NAMALWA (cell line): ENCODE results near the gene ORC5.
A peak's percentile ranks its signal among the peaks of the same experiment; 100 is the strongest.
"Not testable (repeated sequence)": the region's sequence is repeated elsewhere in the genome, so short reads cannot be mapped to it uniquely, and the experiment has no call there.

ENCODE experiments used
- DNase-seq: peaks from one replicate; pipeline ENCODE4 v3.0.0-alpha.2; 2015; ENCODE audit warnings: low spot score

The ORC5 gene

DNA sequence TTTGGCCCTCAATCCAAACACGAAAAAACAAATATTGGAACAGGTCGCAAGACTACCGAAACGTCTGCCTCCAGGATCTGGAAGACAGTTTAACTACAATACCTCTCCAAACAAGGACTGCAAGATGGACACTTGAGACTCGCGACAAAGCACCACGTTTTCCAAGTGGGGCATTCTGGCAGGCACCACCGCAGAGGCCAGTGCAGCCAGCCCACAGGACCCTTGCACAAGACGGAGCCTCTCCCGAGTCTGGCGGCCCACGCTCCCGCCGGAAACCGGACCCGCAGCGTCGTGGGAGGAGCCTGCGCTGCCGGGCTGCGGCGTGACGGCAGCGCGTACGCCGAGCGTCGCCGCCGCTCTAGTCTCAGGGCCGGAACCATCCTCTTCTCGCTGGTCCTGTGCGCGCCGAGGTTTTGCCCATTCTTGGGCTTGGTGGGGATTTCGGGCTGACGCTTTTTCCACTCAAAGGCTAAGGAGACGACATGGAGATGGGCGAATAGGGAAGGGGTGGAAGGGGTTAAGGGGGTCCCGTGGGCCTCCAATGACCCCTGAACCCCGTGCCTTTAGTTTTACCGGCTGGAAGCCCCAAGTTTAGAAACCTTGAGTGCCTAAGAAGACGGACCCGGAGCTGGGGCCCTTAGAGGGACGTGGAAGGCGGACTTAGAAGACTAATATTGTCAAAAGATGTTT is at the start of gene ORC5:
Gene ORC5, minus strand, starts transcription at position 283 of the 690 bp plus-strand sequence. Its CDS starts 109 bp downstream, at position 174.
- DNase-seq, result peak; percentile 90

DNA sequence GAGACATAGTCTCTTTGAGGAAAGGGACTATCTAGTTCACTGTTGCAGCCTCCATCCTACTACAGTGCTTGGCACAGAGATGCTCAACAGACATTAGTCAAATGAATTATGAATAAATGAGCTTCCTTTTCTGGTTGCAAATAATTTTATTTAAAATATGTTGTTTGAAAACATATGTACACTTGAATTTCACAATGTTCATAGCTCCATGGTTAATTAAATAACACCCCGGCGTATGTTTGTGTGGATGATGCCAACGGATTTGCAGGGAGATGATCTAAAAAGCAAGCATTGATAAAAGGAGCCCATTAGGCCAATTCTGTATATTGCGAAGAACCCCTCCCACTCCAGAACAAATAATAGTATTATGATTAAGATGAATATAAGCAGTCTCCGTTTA is 47.8 kb upstream of the ORC5 start:
- no peak for DNase-seq

DNA sequence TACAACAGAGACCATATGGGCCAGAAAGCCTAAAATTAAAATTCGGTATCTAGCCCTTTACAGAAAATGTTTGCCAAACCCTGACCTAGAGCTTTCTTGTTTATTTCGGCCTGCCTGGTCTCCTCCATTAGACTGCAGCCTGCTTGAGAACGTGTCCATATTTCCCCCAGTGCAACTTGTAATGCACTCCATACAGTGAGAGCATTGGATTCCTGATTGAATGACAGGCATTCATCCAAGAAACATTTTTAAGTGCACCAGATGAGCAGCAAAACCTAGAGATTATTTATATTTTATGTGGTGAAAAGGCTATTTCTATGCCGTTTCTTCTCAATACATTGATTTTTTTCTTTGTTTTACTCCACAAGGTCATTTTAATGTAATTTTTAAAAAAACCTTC is 47.4 kb upstream of the ORC5 start:
- DNase-seq, result no peak

DNA sequence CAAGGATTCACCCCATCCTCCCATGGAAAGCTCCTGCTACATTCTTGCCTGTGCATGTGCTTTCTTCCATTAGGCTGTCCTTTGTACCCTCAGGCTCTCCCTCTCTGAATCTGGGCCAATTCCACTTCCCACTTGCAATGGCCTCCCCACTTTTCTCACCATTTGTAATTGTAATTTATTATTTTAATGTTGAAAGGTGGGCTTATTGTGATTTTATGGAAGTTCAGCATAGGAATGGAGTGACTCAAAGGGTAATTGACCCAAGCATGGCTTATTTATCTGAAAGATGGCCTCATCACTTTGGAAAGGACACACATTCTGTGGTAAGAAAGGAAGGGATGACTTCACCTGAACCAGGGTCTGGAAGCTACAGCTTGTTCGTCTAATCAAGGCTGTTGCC is 46.9 kb upstream of the ORC5 start:
- no peak for DNase-seq

DNA sequence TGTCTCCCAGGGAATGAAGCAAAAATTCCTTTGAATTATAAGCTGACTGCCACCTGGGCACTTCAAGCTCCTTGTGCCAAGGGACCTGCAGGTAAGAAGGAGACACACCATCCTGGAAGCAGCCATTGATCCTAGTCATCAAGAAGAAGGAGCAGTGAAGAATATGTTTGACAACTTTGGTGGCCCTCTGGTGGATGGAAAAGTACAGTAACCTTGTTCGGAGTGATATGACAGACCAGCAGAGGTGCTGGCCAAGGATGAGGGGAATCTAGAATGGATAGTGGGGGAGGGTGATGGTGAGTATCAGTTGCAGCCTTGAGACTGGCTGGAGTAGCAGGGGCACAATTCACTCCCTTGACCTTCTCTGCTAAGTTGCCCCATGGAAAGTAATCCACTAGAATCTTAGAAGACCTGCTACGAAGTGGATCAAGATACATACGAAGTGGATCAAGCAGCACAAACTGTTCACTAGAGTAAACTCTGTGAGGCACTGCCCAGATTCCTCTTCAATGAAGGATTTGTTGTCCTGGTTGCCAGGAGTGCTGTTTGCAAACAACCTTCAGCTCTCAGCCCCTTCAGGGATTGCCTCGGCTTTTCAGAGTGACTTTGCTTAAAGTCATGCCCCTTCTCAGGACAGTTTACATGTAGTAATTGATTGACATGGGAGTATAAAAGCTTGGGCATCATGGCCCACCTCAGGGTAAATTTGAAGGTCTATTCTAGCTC is 44.8 kb upstream of the ORC5 start:
- DNase-seq, result no peak

DNA sequence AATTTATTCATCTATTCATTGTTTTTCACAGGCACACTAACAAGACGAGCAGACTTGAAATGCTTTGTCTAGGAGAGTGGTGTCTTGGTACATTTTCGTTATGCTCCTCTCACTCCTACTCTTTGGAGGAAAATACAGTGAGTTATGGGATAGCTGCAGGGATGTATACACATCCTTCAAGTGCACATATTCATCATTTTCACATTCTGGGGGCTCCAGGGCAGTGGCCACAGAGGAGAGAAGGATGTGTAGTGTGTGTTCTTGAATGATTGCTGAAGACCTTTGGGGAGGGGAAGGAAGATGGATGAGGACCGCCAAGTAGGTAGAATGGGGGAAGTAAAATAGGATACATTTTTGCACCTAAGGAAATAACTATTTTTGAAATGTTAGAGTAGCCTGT is 34.8 kb upstream of the ORC5 start:
- DNase-seq, result no peak

DNA sequence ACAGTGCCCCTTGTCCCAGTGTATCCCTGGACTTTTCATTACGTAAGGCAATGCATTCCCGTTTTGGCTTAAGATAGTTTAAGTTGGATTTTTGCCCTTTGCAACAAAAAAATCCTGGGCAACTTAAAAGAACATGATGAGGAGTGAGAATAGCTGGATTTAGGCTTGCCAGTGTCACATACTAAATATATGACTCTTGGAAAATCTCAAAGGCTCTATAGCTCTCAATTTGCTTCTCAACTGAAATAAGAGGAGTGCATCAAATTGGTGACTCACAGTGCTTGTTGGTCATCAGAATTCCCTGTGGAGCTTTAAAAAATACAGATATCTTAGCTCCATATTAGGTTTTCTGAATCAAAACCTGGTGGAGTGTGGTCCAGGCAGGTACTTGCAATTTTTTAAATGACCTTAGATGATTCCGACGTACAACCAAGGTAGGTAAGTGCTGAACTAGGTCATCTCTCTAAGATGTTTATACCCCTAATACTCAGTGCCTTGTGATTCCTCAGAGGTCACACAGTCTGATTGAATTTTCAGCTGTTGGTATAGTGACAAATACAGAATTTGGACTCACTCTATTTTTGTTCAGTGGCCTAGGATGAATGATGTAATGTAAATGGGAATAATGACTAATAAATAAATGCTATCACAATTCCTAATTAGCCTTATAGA is 33.9 kb upstream of the ORC5 start:
- no peak for DNase-seq

DNA sequence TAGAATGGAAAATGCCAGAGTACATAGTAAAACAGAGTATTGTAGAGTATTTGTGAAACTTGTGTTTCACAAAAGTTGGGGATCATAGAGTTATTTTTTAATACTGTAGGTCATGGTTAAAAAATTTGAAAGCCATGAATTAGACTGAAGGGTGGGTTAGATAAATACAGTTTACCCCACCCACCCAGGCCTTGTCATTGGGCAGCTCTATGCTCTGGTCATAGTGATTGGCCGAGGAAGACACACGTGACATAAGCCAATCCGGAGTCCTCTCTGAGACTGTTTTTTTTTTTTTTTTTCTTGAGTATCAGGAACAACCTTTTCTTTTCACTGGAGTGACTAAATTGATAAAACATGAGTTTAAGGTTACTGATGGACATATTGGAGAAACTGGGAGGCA is 33.3 kb upstream of the ORC5 start:
- DNase-seq, result no peak

DNA sequence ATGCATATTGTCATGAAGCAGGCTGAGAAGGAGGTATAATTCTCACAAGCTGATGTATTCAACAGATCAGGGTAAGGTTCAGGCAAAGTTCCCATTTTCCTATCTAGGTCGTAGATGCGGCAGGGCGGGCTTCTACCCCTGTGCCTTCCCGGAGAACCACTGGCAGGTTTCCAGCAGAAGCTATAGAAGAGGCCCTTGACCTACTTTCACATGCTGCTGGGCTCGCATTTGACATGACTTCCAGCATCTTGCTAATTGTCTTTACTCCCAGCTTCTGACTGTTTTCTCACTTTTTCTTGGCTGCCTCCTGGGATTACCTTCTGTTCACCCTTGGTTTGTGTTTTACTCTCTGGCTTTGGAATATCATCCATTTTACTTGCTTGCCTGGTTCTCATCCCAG is 32.6 kb upstream of the ORC5 start:
- DNase-seq, result no peak

DNA sequence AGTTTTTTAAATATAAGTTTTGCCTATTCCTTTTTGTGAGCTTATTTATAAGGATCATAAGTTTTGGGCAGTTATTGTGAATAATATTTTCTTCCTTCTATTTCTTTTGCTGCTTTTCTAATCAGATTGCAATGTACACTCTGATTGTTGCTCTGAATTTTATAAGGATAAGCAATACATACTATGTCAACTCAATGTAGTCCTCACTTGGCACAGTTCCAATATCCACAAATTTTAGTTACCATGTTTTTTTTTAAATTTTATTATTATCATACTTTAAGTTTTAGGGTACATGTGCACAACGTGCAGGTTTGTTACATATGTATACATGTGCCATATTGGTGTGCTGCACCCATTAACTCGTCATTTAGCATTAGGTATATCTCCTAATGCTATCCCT is 27.2 kb upstream of the ORC5 start:
- not testable (repeated sequence) for DNase-seq

DNA sequence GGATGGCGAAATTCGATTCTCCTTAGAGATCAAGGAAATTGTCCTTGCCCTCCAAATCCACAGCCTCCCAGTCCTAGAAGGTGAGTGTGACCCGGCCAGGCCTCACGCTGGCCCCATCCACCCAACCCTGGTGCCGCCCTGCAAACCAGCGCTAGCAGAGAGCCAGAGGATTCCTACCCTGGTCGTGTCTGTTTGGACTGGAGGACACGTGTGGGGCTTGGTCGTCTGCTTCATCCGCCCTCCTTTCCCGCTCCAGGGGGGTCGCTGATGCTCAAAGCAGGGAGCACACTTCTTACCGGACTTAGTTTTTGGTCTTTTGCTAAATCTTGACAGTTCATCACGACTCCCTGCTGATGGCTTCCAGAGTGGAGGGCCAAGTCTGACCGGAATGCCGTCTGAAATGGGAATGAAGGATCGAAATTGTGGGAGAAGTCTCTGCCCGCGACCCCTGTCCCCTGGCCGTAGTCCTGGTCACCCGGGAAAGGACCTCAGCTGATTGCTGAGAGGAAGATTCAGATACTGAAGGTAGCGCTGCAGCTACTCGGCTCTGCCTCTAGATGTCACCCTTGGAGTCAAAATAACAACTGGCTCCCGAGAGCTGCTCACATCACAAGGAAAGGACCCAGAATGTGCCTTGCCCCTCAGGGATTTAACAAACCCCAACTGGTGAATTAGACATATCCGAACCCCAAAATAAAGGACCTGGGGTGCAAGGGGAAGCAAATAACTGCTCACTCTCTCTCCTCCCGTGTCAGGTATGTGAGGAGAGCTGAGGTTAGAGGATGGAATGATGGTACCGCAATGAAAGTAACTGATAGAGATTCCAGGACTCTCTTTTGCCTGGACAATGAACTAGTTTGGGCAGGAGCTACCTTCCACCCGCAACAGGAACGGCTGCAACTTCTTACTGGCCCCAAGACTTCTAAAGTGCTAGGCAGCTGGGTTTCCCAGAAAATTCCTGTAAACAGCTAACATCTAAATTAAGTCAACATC is 23.5 kb upstream of the ORC5 start:
- peak; percentile 75 for DNase-seq

DNA sequence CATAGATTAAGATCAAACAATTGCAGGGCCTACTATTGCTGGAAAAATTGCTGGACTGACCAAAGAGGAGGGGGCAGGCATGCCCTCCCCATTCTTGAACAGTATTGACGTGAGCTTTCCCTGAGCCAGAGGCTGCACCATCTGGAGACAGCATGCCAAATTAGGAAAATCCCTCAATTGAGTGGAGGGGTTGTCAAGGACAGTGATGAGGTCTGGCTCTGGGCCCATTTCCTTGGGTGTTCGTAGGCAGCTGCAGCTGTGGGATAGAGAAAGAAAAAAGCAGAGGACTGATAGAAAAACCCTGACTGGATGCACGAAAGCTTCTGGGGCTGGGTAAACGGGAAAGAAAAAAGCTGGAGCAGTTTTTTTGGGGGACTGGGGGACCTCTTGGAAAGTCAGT is 22.8 kb upstream of the ORC5 start:
- no peak for DNase-seq

DNA sequence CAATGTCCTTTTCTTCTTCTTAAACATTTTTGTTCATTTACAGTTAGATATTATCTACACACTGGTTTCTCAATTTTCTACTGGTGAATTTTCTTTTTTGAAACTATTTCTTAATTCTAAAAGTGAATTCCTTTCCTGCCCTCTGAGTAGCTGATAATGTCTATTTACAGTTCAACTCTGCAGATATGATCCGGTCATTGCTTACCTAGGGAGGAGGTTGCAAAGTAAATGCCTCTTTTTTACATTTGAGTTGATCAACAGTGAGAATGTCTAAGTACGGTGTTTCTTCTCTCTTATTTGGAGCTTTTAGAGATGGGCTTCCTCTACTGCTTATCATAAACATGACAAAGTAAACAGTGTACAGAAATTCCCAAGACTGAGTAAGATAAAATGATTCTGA is 20.6 kb upstream of the ORC5 start:
- no peak for DNase-seq

DNA sequence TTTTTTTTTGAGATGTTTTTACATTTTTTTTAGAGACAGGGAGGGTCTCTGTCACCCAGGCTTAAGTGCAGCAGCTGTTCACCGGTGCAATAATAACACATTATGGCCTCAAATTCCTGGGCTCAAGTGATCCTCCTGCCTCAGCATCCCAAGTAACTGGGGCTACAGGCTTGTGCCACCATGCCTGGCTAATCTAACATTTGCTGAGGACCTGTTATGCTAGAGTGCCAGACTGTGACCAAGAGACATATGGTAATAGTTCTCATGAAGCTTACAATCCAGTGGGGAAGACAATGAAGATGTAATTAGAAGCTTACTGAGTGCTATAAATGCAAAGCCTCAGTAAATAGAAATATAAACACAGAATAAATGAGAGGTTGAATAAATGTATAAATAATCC is 17.6 kb upstream of the ORC5 start:
- no peak for DNase-seq

DNA sequence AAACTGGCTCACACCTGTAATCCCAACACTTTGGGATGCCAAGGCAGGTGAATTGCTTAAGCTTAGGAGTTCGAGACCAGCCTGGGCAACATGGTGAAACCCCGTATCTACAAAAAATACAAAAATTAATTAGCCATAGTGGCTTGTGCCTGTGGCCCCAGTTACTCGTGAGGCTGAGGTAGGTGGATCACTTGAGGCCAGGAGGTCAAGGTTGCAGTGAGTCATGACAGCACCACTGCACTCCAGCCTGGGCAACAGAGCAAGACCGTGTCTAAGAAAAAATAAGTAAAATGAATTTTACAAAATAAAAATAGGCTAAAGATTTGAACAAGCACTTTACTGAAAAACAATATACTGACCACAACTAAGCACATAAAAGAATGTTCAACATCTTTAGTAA is 9.8 kb upstream of the ORC5 start:
- no peak for DNase-seq

DNA sequence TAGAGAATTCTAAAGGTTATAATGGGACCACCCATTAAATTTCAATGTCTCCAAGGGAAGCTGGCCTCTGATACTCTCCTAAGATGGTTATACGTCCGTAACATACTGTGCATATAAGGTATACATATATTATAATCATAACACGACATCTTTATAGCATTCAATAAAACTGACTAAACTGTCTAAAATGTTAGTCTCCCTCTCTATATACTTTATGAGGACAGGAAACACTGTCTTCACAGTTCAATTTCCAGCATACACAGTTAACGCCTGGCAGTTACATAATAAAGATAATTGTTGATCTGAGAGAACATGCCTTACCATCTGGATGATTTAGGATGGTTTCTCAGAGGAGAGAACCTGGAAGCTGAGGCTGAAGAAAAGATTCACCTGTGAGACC is 1.2 kb upstream of the ORC5 start:
- DNase-seq, result no peak

DNA sequence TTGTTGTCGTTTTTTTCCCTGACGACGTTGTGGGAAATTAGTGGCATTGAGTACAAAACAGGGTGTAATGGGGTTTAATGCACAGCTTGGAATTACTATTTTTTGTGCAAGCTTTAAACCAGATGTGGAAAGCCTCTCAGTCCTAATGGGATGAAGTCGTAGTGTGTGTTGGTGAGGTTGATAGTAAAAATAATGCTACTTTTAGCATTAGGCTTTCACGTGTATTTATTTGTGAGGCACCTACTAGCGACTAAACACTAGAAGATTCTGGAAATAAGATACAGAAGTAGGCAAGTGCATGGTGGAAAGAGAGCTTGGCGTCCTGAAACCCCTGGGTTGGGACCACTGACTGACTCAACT is 588 bp upstream of the ORC5 start:
- DNase-seq, result no peak

DNA sequence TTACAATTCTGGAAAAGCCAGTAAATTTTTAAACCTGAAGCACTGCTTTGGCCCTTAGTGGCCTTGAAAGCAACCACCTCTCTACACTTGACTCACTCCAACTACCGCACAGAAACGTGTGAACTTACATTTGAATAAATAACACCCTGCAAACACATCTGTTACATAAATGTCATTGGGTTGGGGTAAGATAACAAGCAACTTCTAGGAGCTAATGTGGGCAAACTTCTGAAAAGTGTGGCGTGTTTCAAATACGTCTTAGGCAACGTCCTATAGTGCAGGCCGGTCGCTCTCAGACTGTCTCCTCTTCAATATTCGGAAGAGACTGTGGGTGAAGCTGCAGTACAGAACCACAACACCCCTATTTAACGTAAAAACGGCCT is 474 bp downstream of the ORC5 start:
- DNase-seq, result peak; percentile 57

DNA sequence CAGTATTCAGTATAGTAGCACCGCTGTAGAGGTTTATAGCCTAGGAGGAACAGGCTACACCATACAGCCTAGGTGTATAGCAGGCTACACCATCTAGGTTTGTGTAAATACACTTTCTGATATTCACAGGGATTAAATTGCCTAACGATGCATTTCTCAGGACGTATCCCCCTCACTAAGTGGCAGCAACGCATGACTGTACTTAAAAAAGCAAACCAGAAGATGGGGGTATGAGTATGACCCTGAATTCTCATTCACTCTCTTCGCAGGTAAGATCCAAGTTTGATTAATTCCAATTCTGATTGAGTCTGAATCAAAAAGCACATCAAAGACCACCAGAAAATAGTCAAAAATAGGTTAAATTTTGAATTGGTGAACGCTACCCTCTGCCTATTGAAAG is 972 bp downstream of the ORC5 start:
- DNase-seq, result peak; percentile 39

DNA sequence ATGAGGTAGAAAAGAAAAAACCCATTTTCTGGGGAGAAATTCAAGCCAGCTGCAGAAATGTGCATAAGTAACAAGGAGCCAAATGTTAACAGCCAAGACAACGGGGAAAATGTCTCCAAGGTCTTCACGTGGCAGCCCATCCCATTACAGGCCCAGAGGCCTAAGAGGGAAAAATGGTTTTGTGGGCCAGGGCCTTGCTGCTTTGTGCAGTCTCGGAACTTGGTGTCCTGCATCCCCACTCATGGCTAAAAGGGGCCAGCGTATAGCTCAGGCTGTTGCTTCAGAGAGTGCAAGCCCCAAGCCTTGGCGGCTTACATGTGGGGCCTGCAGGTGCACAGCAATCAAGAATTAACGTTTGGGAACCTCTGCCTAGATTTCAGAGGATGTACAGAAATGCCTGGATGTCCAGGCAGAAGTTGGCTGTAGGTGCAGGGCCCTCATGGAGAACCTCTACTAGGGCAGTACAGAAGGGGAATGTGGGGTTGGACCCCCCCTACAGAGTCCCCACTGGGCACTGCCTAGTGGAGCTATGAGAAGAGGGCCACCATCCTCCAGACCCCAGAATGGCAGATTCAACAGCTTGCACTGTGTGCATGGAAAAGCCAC is 9.0 kb downstream of the ORC5 start:
- DNase-seq, result no peak

DNA sequence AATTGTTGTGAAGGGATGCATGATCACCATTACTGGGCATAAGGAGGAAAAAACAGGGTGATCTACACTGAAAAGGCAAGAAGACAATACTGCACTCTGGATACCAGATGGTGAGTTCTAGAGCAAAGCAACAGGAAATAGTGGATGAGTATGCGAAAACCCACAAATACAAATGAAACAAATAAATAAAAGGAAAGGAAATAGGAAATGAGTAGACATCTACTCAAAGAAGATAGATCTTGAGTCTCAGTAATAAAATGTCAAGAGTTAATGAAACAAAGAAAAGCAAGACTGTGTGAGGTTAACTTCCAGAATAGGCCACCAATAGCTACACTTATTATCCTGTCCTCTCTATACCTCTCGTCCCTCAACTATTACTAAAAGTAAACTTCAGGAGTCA is 11.7 kb downstream of the ORC5 start:
- DNase-seq, result no peak

DNA sequence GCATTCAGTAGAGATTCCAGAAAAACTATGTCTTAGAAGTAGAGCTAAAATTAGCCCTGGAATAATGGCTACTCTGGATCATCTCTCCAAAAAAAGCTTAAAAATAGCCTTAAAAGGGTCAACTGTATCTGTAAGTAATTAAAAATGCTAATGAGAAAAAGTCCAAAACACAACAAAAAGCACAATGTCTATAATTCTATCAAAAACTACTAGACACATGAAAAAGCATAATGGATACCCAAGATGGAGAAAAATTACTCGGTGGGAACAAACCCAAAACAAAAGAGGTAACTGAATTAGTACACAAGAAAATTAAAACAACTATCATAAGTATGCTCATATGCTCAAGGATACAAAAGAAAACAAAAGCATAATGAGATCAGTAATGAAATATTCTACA is 15.4 kb downstream of the ORC5 start:
- no peak for DNase-seq
